Measurements from ENCODE around the gene UNC80. TPM values are rescaled to one million over a fixed set of nuclear protein-coding genes. Genes with fewer than 3 reads are reported as not detected.

UNC80 gene
- total and polyA plus RNA-seq, 2 donors (not counting 1 experiment from before 2014, with no cell fraction given): not detected

DNA sequence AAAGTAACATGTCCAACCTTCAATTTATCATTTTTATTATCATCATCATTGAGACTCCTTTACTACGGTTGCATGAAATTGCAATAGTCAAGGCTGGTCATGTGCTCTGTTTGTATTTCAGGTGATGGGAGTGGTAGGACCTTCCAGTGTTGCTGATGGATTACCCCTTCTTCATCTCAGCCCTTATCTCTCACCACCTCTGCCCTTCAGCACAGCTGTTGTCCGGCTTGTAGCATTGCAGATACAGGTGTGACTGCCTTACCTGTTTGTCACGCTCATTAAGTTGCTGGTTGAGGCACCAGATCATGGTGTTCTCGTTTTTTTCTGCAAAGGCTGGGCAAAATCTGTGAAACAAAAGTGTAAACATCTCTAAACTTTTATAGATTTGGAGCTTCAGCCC, 199.1 kb downstream of the UNC80 start:
- Mint-ChIP-seq H3K4me1 (no peaks in the 10 kb centered on the region), H3K9me3 (ENCODE audit: insufficient read depth) (no peaks in the 10 kb centered on the region), H3K27ac (no peak overlapping the region), H3K27me3 (peaks cover 24% of the 10 kb centered on the region), H3K4me3 (no peak overlapping the region)
- no peak overlapping the region for H3K9ac ChIP-seq (ENCODE audit: low read length)
- no peaks in the 10 kb centered on the region for H3K36me3 ChIP-seq (replicated peaks in 1 of 2; ENCODE audit: control extremely low read depth in 1 of 2, control insufficient read depth in 1 of 2, extremely low read depth in 1 of 2, insufficient read depth in 2 of 2, low read length in 1 of 2)
- no peaks in the 10 kb centered on the region for H4K20me1 ChIP-seq (ENCODE audit: control insufficient read depth, insufficient read depth, low read length, poor library complexity, severe bottlenecking)
- H3K4me3 ChIP-seq (ENCODE audit: control extremely low read depth in 1 of 5, extremely low read depth in 1 of 5, insufficient read depth in 1 of 5, low read depth in 2 of 5, low read length in 4 of 5): no peak overlapping the region
- DNase-seq (no peak), ATAC-seq (ENCODE audit: low read depth) (no peak)
- TF ChIP-seq CTCF (IDR thresholded peaks at IDR 0.05): no peak
- TF ChIP-seq EZH2 (IDR thresholded peaks at IDR 0.05; ENCODE audit: borderline replicate concordance, insufficient read depth, low read depth, low read length, poor library complexity, severe bottlenecking): no peak
- no peak overlapping the region for H2AFZ ChIP-seq (ENCODE audit: insufficient read depth, low read depth, low read length, poor library complexity, severe bottlenecking)
- no peak overlapping the region for H3K27ac ChIP-seq (ENCODE audit: low read length in 2 of 2)
- H3K4me2 ChIP-seq (replicated peaks; ENCODE audit: low read depth, low read length, poor library complexity, severe bottlenecking): no peak overlapping the region
- no peaks in the 10 kb centered on the region for H3K79me2 ChIP-seq (ENCODE audit: control insufficient read depth, insufficient read depth, low read length)
- intact Hi-C loops (cut with micrococcal nuclease): no loop called here
- CTCF ChIA-PET: interaction anchor here (0.5 to 12.3 kb wide), 5 partner anchors 9 to 546 kb away, joined by 3 to 211 read pairs (median 3); no protein-coding TSS in a partner anchor
- POLR2A ChIA-PET: no interaction called here
- no peaks in the 10 kb centered on the region for H3K4me1 ChIP-seq (ENCODE audit: control insufficient read depth in 2 of 2, insufficient read depth in 2 of 2, low read length in 2 of 2)
- peaks cover 0 to 5% (median 0%) of the 10 kb centered on the region in 4 experiments for H3K27me3 ChIP-seq (replicated peaks in 1 of 4; ENCODE audit: control extremely low read depth in 1 of 4, control insufficient read depth in 3 of 4, insufficient read depth in 4 of 4, low read length in 3 of 4)
- WGBS (ENCODE audit: insufficient coverage): 79% methylated on average over 3 of the region's 4 CpGs
- H3K9me3 ChIP-seq (ENCODE audit: control extremely low read depth in 1 of 3, control insufficient read depth in 2 of 3, insufficient read depth in 1 of 3, low read length in 2 of 3): no peaks in the 10 kb centered on the region

DNA sequence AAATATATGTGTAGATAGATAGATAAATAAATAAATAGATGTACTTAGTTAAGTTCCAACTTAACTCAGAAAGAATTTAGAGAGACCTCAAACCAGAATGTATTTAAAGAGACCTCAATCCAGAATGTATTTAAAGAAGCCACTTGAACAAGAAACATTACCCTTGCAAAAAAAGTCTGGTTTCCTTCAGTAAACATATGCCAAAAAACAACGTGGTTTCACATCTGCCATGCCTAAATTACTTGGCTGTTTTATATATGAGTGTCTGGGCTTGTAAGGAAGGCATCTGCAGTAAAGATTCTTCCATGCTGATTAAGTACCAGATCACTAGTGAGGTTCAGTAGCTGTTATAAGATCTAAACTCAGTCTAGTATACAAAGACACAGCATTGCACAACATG, 201.7 kb downstream of the UNC80 start:
- Mint-ChIP-seq H3K4me1 (no peaks in the 10 kb centered on the region), H3K9me3 (ENCODE audit: insufficient read depth) (no peaks in the 10 kb centered on the region), H3K4me3 (no peak overlapping the region), H3K27ac (no peak overlapping the region), H3K27me3 (peaks cover 25% of the 10 kb centered on the region)
- Histone ChIP-seq H3K4me3 (ENCODE audit: control extremely low read depth in 1 of 5, extremely low read depth in 1 of 5, insufficient read depth in 1 of 5, low read depth in 2 of 5, low read length in 4 of 5) (no peak overlapping the region), H3K9ac (ENCODE audit: low read length) (no peak overlapping the region), H4K20me1 (ENCODE audit: control insufficient read depth, insufficient read depth, low read length, poor library complexity, severe bottlenecking) (no peaks in the 10 kb centered on the region), H3K36me3 (replicated peaks in 1 of 2; ENCODE audit: control extremely low read depth in 1 of 2, control insufficient read depth in 1 of 2, extremely low read depth in 1 of 2, insufficient read depth in 2 of 2, low read length in 1 of 2) (no peaks in the 10 kb centered on the region), H3K9me3 (ENCODE audit: control extremely low read depth in 1 of 3, control insufficient read depth in 2 of 3, insufficient read depth in 1 of 3, low read length in 2 of 3) (no peaks in the 10 kb centered on the region), H3K27ac (ENCODE audit: low read length in 2 of 2) (no peak overlapping the region), H3K4me2 (replicated peaks; ENCODE audit: low read depth, low read length, poor library complexity, severe bottlenecking) (no peak overlapping the region), H3K79me2 (ENCODE audit: control insufficient read depth, insufficient read depth, low read length) (no peaks in the 10 kb centered on the region), H3K27me3 (replicated peaks in 1 of 4; ENCODE audit: control extremely low read depth in 1 of 4, control insufficient read depth in 3 of 4, insufficient read depth in 4 of 4, low read length in 3 of 4) (peaks cover 0 to 5% (median 0%) of the 10 kb centered on the region in 4 experiments), H3K4me1 (ENCODE audit: control insufficient read depth in 2 of 2, insufficient read depth in 2 of 2, low read length in 2 of 2) (no peaks in the 10 kb centered on the region), H2AFZ (ENCODE audit: insufficient read depth, low read depth, low read length, poor library complexity, severe bottlenecking) (no peak overlapping the region)
- POLR2A ChIA-PET: no interaction called here
- TF ChIP-seq CTCF (IDR thresholded peaks at IDR 0.05) (no peak), EZH2 (IDR thresholded peaks at IDR 0.05; ENCODE audit: borderline replicate concordance, insufficient read depth, low read depth, low read length, poor library complexity, severe bottlenecking) (no peak)
- no CpG with 5 or more reads among the region's 1 CpG for WGBS (ENCODE audit: insufficient coverage)
- no peak for ATAC-seq (ENCODE audit: low read depth)
- intact Hi-C loops (cut with micrococcal nuclease): no loop called here
- DNase-seq: no peak
- CTCF ChIA-PET: interaction anchor here (1.2 to 12.3 kb wide), 2 partner anchors 224 to 230 kb away, joined by 3 to 211 read pairs; no protein-coding TSS in a partner anchor

Data from B cell (primary cell).